HEK293T (cell line): Measurements from ENCODE around the gene GOLPH3.

ENCODE experiments used
- ARNT ChIP-seq: fragments of 450-650 bp; IDR thresholded peaks from 2 replicates; pipeline ENCODE4 v1.6.1; 2017; ENCODE audit warnings: mild to moderate bottlenecking
- FOXM1 ChIP-seq: fragments of 450-650 bp; IDR thresholded peaks from 2 replicates; pipeline ENCODE4 v1.6.1; 2017; ENCODE audit warnings: mild to moderate bottlenecking, borderline replicate concordance
- TARDBP ChIP-seq: fragments of 450-650 bp; IDR thresholded peaks from 2 replicates; pipeline ENCODE4 v1.6.1; 2016

- no peak for TF ChIP-seq ARNT
- TF ChIP-seq TARDBP, result no peak
- TF ChIP-seq FOXM1, result no peak
These were observed 47.4 kb downstream of the GOLPH3 start for GRCh38 chr5:32126691-32127090.
